ENCODE measurements around the gene ZSCAN30. TPM values are rescaled to one million over a fixed set of nuclear protein-coding genes. Genes with fewer than 3 reads are reported as not detected.

The ZSCAN30 gene
- total and polyA plus RNA-seq, 9 of the 15 experiments (the other 6 are each of a cell fraction or from before 2014, with no cell fraction given) = 4.6 to 13.6 (median 10.8) TPM

DNA sequence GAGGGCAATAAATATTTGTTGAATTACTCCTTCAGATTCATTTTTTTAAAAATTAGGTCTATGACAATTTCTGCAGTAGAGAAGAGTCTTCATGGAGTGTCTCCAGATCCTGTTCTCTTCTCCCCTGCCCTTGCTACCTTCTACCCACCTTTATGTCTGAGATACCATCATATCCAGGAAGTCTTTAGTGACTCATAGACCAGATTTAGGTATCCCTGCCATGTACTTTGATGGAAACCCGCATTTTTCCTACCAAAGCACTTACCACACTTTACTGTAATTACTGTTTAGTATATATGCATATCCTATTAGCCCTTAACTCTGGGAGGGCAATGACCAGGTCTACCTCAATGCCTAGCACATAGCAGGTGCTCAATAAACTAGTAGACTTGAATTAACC, 37.6 kb downstream of the ZSCAN30 start (continued):
- no peak for TF ChIP-seq SMARCB1 (IDR thresholded peaks at IDR 0.05; ENCODE audit: insufficient read length, low read depth)
- no peak for TF ChIP-seq ZNF696 (CRISPR knock-in tag; conservative IDR thresholded peaks at IDR 0.05)
- TF ChIP-seq CHCHD3 (CRISPR knock-in tag; IDR thresholded peaks at IDR 0.05) = no peak
- no peak for TF ChIP-seq ZNF23 (CRISPR knock-in tag; IDR thresholded peaks at IDR 0.05)

DNA sequence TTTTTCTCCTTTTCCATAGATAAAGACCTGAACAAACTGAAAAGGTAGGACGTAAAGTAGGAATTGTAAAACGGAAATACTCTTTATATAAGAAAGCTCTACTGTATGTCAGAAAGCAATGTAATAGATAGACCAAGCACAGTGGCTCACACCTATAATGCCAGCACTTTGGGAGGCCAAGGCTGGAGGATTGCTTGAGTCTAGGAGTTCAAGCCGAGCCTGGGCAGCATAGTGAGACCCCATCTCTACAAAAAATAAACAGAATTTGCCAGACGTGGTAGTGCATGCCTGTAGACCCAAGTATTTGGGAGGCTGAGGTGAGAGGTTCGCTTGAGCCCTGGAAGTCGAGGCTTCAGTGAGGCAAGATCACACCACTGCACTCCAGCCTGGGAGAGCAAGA, 41.6 kb downstream of the ZSCAN30 start:
- no TSS peak for BruUV-seq (replicated peaks)
- no peak overlapping the region for H3K4me2 ChIP-seq (ENCODE audit: insufficient read depth, low read length)
- ChIA-PET CTCF (ENCODE audit: low intra/inter-chr PET ratio) (no interaction called here), POLR2A (no interaction called here)
- H3K4me1 ChIP-seq (replicated peaks in 1 of 2; ENCODE audit: control insufficient read depth in 2 of 2, insufficient read depth in 2 of 2, low read length in 2 of 2) = no peaks in the 10 kb centered on the region
- intact Hi-C loops (cut with micrococcal nuclease) (no loop called here), in situ Hi-C loops (cut with MboI) (no loop called here)
- ATAC-seq = no peak
- no peaks in the 10 kb centered on the region for H3K9me1 ChIP-seq (ENCODE audit: control insufficient read depth, insufficient read depth, low read length)
- TF ChIP-seq L3MBTL2 (IDR thresholded peaks at IDR 0.05) = no peak
- TF ChIP-seq ZNF121 (CRISPR knock-in tag; conservative IDR thresholded peaks at IDR 0.05) = peak; percentile 77
- TF ChIP-seq, protein P1, sequence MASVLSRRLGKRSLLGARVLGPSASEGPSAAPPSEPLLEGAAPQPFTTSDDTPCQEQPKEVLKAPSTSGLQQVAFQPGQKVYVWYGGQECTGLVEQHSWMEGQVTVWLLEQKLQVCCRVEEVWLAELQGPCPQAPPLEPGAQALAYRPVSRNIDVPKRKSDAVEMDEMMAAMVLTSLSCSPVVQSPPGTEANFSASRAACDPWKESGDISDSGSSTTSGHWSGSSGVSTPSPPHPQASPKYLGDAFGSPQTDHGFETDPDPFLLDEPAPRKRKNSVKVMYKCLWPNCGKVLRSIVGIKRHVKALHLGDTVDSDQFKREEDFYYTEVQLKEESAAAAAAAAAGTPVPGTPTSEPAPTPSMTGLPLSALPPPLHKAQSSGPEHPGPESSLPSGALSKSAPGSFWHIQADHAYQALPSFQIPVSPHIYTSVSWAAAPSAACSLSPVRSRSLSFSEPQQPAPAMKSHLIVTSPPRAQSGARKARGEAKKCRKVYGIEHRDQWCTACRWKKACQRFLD (CRISPR knock-in tag; IDR thresholded peaks at IDR 0.05) = no peak
- no peak for DNase-seq (ENCODE audit: extremely low read depth in 1 of 4, low spot score in 3 of 4)
- no peak overlapping the region for H2AFZ ChIP-seq (ENCODE audit: low read depth, low read length)
- H3K27me3 ChIP-seq (ENCODE audit: control insufficient read depth in 2 of 2, insufficient read depth in 2 of 2, low read length in 2 of 2) = no peaks in the 10 kb centered on the region
- no peak overlapping the region for H3K4me3 ChIP-seq
- peaks cover 9% of the 10 kb centered on the region; the same call in 1 of the 2 replicates for H3K9me3 ChIP-seq (replicated peaks; ENCODE audit: control insufficient read depth, insufficient read depth, low read depth, low read length)
- H3K36me3 ChIP-seq (ENCODE audit: control insufficient read depth, insufficient read depth, low read length) = peaks cover 59% of the 10 kb centered on the region
- no peaks in the 10 kb centered on the region for H3K79me2 ChIP-seq (ENCODE audit: control insufficient read depth, insufficient read depth, low read length)
- H3K27ac ChIP-seq (ENCODE audit: extremely low read depth, low read depth, low read length) = no peak overlapping the region
- FAIRE-seq = no peak
- H3K9ac ChIP-seq (ENCODE audit: insufficient read depth in 1 of 2, low read depth in 2 of 2, low read length in 2 of 2) = no peak overlapping the region
- no peaks in the 10 kb centered on the region for H4K20me1 ChIP-seq (replicated peaks; ENCODE audit: control insufficient read depth, insufficient read depth, low read length)
- 92% methylated on average over 6 of the region's 6 CpGs for WGBS (ENCODE audit: insufficient coverage, low coverage, missing lambda C conversion rate)

All from K562 (cell line).